Activated CD4-positive, alpha-beta T cell treated with anti-CD3 and anti-CD28 coated beads for 36 hours (primary cell): Measurements from ENCODE around the gene CTNNBIP1. TPM values are rescaled to one million over a fixed set of nuclear protein-coding genes. Genes with fewer than 3 reads are reported as not detected.

Experiments used
- ATAC-seq: fragments of 200-7000 bp; cut with Tn5 transposase; one replicate; pipeline ENCODE4 v1.10.0; 2021; ENCODE audit warnings: mild to moderate bottlenecking, moderate library complexity
- CTCF ChIA-PET: fragments of 350-600 bp; sonication (Branson Sonifier 250); formaldehyde crosslinking; loops from one replicate; lab custom pipeline; 2021; ENCODE audit warnings: antibody characterized with exemption; lab: Charles Lee
- POLR2A ChIA-PET: fragments of 350-600 bp; sonication (Branson Sonifier 250); formaldehyde crosslinking; loops from one replicate; lab custom pipeline; 2021; ENCODE audit warnings: antibody characterized with exemption, inconsistent platforms; lab: Charles Lee
- DNase-seq: peaks from one replicate; pipeline ENCODE4 v3.0.0-alpha.2; 2020
- H3K27ac Mint-ChIP-seq: one replicate; pipeline ENCODE4 v1.8.0; 2021; ENCODE audit warnings: mixed read lengths
- H3K27me3 Mint-ChIP-seq: one replicate; pipeline ENCODE4 v1.8.0; 2021; ENCODE audit warnings: mixed read lengths
- H3K36me3 Mint-ChIP-seq: one replicate; pipeline ENCODE4 v1.8.0; 2021; ENCODE audit warnings: low read depth, mixed read lengths
- H3K4me1 Mint-ChIP-seq: one replicate; pipeline ENCODE4 v1.8.0; 2021; ENCODE audit warnings: mixed read lengths
- H3K4me3 Mint-ChIP-seq: one replicate; pipeline ENCODE4 v1.8.0; 2021; ENCODE audit warnings: mild to moderate bottlenecking, moderate library complexity, mixed read lengths
- H3K9me3 Mint-ChIP-seq: one replicate; pipeline ENCODE4 v1.8.0; 2021; ENCODE audit warnings: low read depth, mixed read lengths
- intact Hi-C, 2 experiments: fragments of 100-400 bp; cut with DNase I in 1 of 2; cut with micrococcal nuclease in 1 of 2; formaldehyde crosslinking; loops; one replicate each; pipeline versions ENCODE4 v1.14.2 to v1.15.1; 2022 to 2024; cut with DNase I, micrococcal nuclease
- total RNA-seq, 2 experiments: library from RNA; stranded (reverse); gene quantifications; one replicate each; pipeline ENCODE4 v1.2.3, GENCODE V29; 2021

The CTNNBIP1 gene
- 10 to 100 TPM in 1 of 2 experiments, 1 to 10 TPM in 1; 7.5 to 11.0 TPM for total RNA-seq

- Mint-ChIP-seq H3K4me1 (peaks cover 26% of the 10 kb centered on the region), H3K9me3 (no peaks in the 10 kb centered on the region), H3K27ac (peak within 1 kb of the TSS; percentile 92), H3K4me3 (peak within 1 kb of the TSS; percentile 83), H3K36me3 (no peaks in the 10 kb centered on the region), H3K27me3 (no peaks in the 10 kb centered on the region)
- ATAC-seq (peak; percentile 81), DNase-seq (no peak)
- CTCF ChIA-PET = interaction anchor here (1.2 kb wide), 1 partner anchor 33 kb away, joined by 11 read pairs; the partner anchor contains the start of genes LZIC and NMNAT1
- POLR2A ChIA-PET = no interaction called here
- intact Hi-C loops = loop anchor here (1.0 to 5.0 kb wide), 23 partner anchors 33 to 1772 kb away; partner anchors contain the start of genes LZIC (in 2 of the 2), NMNAT1 (in 2 of the 2), SLC25A33 (in 2 of the 2) and UBE4B (in 2 of the 2)
Observed at GRCh38 chr1:9910076-9910422, at the start of gene CTNNBIP1. Gene CTNNBIP1 (minus strand): TSS chr1:9910269. CDS start chr1:9872064, 38,205 bp downstream.

DNA sequence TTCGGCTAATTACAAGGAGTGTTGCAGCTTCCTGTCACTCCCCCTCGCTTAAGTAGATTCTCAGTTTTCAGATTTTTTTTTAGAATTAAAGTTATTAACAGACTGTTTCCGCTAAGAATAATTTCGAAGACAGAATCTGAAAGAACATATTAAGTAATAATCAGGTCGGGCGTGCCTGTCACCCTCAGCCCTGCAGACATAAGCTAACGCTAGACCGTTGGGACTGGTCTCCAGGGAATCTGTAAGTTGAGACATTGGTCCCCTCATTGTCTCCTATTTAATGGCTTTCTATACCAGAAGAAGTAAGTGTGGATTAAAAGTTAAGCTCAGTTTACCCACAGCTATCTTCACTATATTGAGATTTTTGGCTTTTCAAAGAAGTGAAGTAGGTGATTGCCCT lies 47.7 kb upstream of the CTNNBIP1 start:
- Mint-ChIP-seq H3K36me3 (no peaks in the 10 kb centered on the region), H3K4me1 (no peaks in the 10 kb centered on the region), H3K9me3 (no peaks in the 10 kb centered on the region), H3K27me3 (no peaks in the 10 kb centered on the region), H3K27ac (no peak overlapping the region), H3K4me3 (no peak overlapping the region)
- DNase-seq = no peak
- intact Hi-C loops = loop anchor here in 1 of 2 experiments (10.0 kb wide), 1 partner anchor 197 kb away; no protein-coding TSS in a partner anchor
- ChIA-PET POLR2A (no interaction called here), CTCF (interaction anchor here (1.1 kb wide), 1 partner anchor 341 kb away, joined by 4 read pairs; no protein-coding TSS in a partner anchor)
- ATAC-seq = no peak

- H3K9me3 Mint-ChIP-seq = no peaks in the 10 kb centered on the region
- DNase-seq (no peak), ATAC-seq (no peak)
- H3K4me3 Mint-ChIP-seq = no peak overlapping the region
- intact Hi-C loops = no loop called here
- ChIA-PET POLR2A (interaction anchor here (0.7 kb wide), 1 partner anchor 39 kb away, joined by 5 read pairs; no protein-coding TSS in a partner anchor), CTCF (no interaction called here)
- H3K27me3 Mint-ChIP-seq = no peaks in the 10 kb centered on the region
- peaks cover 4% of the 10 kb centered on the region for H3K36me3 Mint-ChIP-seq
- H3K27ac Mint-ChIP-seq = no peak overlapping the region
- peaks cover 23% of the 10 kb centered on the region for H3K4me1 Mint-ChIP-seq
Observed at GRCh38 chr1:9946315-9946714, 36.2 kb upstream of the CTNNBIP1 start.

DNA sequence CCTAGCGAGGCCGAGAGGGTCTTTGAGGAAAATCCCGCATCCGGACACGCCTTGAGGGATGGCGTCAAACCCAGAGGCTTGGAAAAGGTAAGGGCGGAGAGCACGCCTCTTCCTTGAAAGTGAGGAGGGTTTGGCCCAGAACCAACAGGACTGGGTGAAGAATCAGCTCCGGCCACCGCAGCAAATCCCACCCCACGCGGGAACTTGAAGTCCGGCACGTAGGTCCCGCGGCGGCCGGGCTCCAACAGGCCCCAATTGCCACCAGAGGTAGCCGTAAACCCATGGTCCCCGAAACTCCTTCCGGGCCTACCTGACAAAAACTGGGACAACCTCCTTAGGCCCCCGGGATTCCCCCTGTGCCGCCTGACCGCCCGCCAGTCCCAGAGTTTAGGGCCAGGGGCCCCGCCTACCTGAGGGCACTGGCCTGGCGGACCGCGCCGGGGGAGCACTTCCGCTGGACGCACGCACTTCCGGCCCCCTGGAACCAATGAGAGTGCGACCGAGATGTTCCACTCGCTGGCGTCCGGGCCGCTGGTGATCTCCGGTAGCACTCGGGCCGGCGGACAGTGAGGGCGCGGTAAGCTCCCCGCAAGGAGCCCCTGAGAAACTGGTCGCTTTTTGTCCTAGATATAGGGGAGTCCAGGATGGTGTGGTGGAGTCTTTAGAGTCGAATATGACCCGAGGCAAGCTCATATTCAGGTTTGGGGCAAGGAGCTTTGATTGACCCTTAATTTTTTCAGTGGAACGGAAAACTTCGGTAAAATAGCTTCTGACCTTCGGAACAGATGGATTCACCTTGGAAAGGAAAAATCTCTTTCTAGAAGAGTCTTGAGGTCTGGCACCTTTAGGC lies 33.1 kb upstream of the CTNNBIP1 start, which contains the start of the genes LZIC and NMNAT1:
TSS of gene LZIC (minus strand) at position 453 of the 850 bp plus-strand sequence. CDS start 6,772 bp downstream, outside the sequence.
TSS of gene NMNAT1 (plus strand) at position 537 of the 850 bp plus-strand sequence. CDS start 28,599 bp downstream, outside the sequence.
- H3K27ac Mint-ChIP-seq = peak within 1 kb of the TSS; percentile 98
- peak within 1 kb of the TSS; percentile 96 for H3K4me3 Mint-ChIP-seq
- intact Hi-C loops = loop anchor here (1.0 to 5.0 kb wide), 18 partner anchors 33 to 529 kb away; partner anchors contain the start of genes CTNNBIP1 (in 2 of the 2), UBE4B (in 2 of the 2), CENPS (in 1 of the 2) and CLSTN1 (in 1 of the 2)
- POLR2A ChIA-PET = interaction anchor here (0.5 to 1.4 kb wide), 3 partner anchors 39 to 142 kb away, joined by 3 to 5 read pairs (median 3); partner anchors contain the start of gene UBE4B
- DNase-seq = peak; percentile 95
- CTCF ChIA-PET = interaction anchor here (0.6 to 2.0 kb wide), 11 partner anchors 13 to 487 kb away, joined by 3 to 16 read pairs (median 4); partner anchors contain the start of genes CENPS, CTNNBIP1 and UBE4B
- peaks cover 8% of the 10 kb centered on the region for H3K36me3 Mint-ChIP-seq
- peak; percentile 97 for ATAC-seq
- H3K27me3 Mint-ChIP-seq = no peaks in the 10 kb centered on the region
- H3K9me3 Mint-ChIP-seq = no peaks in the 10 kb centered on the region
- peaks cover 18% of the 10 kb centered on the region for H3K4me1 Mint-ChIP-seq

GRCh38 chr1:9942399-9942938 lies 32.4 kb upstream of the CTNNBIP1 start:
- ChIA-PET POLR2A (no interaction called here), CTCF (interaction anchor here (0.7 to 2.0 kb wide), 11 partner anchors 8 to 74 kb away, joined by 3 to 11 read pairs (median 4); partner anchors contain the start of gene CTNNBIP1)
- Mint-ChIP-seq H3K36me3 (peaks cover 6% of the 10 kb centered on the region), H3K4me3 (peak overlapping the region; percentile 96), H3K27ac (peak overlapping the region; percentile 98), H3K4me1 (peaks cover 18% of the 10 kb centered on the region), H3K9me3 (no peaks in the 10 kb centered on the region), H3K27me3 (no peaks in the 10 kb centered on the region)
- DNase-seq (peak; percentile 30), ATAC-seq (peak; percentile 50)
- intact Hi-C loops = loop anchor here (1.0 to 5.0 kb wide), 9 partner anchors 40 to 514 kb away; partner anchors contain the start of genes CLSTN1 (in 1 of the 2) and UBE4B (in 1 of the 2)

GRCh38 chr1:9929431-9930385 lies 19.6 kb upstream of the CTNNBIP1 start:
- CTCF ChIA-PET = interaction anchor here (1.3 to 1.5 kb wide), 3 partner anchors 12 to 20 kb away, joined by 3 to 6 read pairs (median 3); partner anchors contain the start of genes LZIC and NMNAT1

DNA sequence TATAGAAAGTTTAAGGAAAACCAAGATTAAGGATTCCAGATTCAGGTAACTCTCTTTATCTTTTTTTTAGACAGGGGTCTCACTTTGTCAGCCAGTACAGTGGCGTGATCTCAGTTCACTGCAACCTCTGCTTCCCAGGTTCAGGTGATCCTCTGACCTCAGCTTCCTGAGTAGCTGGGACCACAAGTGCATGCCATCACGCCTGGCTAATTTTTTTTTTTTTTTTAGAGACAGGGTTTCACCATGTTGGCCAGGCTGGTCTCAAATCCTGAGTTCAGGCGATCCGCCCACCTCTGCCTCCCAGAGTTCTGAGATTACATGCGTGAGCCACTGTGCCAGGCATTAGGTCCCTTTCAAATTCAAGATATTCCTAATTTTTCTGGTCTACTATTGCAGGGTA lies 17.2 kb upstream of the CTNNBIP1 start:
- ChIA-PET POLR2A (no interaction called here), CTCF (interaction anchor here (0.6 kb wide), 2 partner anchors 269 to 698 kb away, joined by 3 read pairs; no protein-coding TSS in a partner anchor)
- Mint-ChIP-seq H3K9me3 (no peaks in the 10 kb centered on the region), H3K36me3 (peaks cover 17% of the 10 kb centered on the region), H3K27me3 (no peaks in the 10 kb centered on the region), H3K4me1 (no peaks in the 10 kb centered on the region), H3K27ac (no peak overlapping the region), H3K4me3 (no peak overlapping the region)
- DNase-seq = no peak
- intact Hi-C loops = no loop called here
- no peak for ATAC-seq

More at GRCh38 chr1:9929431-9930385, 19.6 kb upstream of the CTNNBIP1 start:
- no peaks in the 10 kb centered on the region for H3K27me3 Mint-ChIP-seq
- no peak overlapping the region for H3K4me3 Mint-ChIP-seq
- no peaks in the 10 kb centered on the region for H3K4me1 Mint-ChIP-seq
- DNase-seq = no peak
- ATAC-seq = no peak
- H3K27ac Mint-ChIP-seq = no peak overlapping the region
- H3K36me3 Mint-ChIP-seq = peaks cover 29% of the 10 kb centered on the region
- H3K9me3 Mint-ChIP-seq = no peaks in the 10 kb centered on the region
- intact Hi-C loops = no loop called here
- POLR2A ChIA-PET = no interaction called here

- ChIA-PET POLR2A (no interaction called here), CTCF (no interaction called here)
- Mint-ChIP-seq H3K27me3 (no peaks in the 10 kb centered on the region), H3K27ac (no peak overlapping the region), H3K4me3 (no peak overlapping the region), H3K9me3 (no peaks in the 10 kb centered on the region), H3K4me1 (peaks cover 9% of the 10 kb centered on the region), H3K36me3 (no peaks in the 10 kb centered on the region)
- DNase-seq = no peak
- intact Hi-C loops = no loop called here
- no peak for ATAC-seq
Observed at GRCh38 chr1:9922342-9922741, 12.3 kb upstream of the CTNNBIP1 start.

GRCh38 chr1:9920606-9921005 lies 10.5 kb upstream of the CTNNBIP1 start:
- CTCF ChIA-PET = interaction anchor here (1.1 kb wide), 1 partner anchor 52 kb away, joined by 3 read pairs; no protein-coding TSS in a partner anchor
- POLR2A ChIA-PET = no interaction called here
- H3K27me3 Mint-ChIP-seq = no peaks in the 10 kb centered on the region
- DNase-seq = no peak
- no peak for ATAC-seq
- intact Hi-C loops = no loop called here
- no peaks in the 10 kb centered on the region for H3K36me3 Mint-ChIP-seq
- no peak overlapping the region for H3K27ac Mint-ChIP-seq
- no peaks in the 10 kb centered on the region for H3K9me3 Mint-ChIP-seq
- no peak overlapping the region for H3K4me3 Mint-ChIP-seq
- H3K4me1 Mint-ChIP-seq = peaks cover 9% of the 10 kb centered on the region

DNA sequence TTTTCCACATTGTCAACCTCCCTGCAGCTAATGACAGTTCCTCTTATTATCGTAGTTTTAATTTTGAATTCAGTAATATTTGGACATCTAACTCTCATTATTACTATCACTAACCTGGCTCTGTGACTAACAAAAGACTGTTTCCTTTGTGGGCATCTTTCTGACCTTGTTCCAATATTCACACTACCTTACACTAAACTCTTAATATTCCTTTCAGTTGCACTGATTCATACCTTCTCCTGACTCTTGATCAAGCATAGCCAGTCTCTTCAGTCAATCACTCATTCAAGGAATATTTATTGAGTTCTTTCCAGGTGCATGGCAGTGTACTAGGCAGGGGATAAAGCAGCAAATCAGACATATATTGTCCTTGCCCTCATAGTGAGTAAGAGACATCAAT lies 7.8 kb upstream of the CTNNBIP1 start:
- ChIA-PET POLR2A (no interaction called here), CTCF (interaction anchor here (1.0 to 2.5 kb wide), 3 partner anchors 12 to 45 kb away, joined by 3 to 8 read pairs (median 3); no protein-coding TSS in a partner anchor)
- Mint-ChIP-seq H3K27me3 (no peaks in the 10 kb centered on the region), H3K9me3 (no peaks in the 10 kb centered on the region), H3K4me3 (no peak overlapping the region), H3K36me3 (no peaks in the 10 kb centered on the region), H3K4me1 (peaks cover 9% of the 10 kb centered on the region), H3K27ac (no peak overlapping the region)
- intact Hi-C loops = no loop called here
- ATAC-seq (peak; percentile 60), DNase-seq (no peak)
